HS-27A (cell line): Measurements from ENCODE around the gene GIPR.
"Not testable (repeated sequence)": the region's sequence is repeated elsewhere in the genome, so short reads cannot be mapped to it uniquely, and the experiment has no call there.

Experiments used
- DNase-seq: peaks from one replicate; pipeline ENCODE4 v3.0.0-alpha.2; 2012; ENCODE audit warnings: low read depth, missing footprints

GIPR gene

DNA sequence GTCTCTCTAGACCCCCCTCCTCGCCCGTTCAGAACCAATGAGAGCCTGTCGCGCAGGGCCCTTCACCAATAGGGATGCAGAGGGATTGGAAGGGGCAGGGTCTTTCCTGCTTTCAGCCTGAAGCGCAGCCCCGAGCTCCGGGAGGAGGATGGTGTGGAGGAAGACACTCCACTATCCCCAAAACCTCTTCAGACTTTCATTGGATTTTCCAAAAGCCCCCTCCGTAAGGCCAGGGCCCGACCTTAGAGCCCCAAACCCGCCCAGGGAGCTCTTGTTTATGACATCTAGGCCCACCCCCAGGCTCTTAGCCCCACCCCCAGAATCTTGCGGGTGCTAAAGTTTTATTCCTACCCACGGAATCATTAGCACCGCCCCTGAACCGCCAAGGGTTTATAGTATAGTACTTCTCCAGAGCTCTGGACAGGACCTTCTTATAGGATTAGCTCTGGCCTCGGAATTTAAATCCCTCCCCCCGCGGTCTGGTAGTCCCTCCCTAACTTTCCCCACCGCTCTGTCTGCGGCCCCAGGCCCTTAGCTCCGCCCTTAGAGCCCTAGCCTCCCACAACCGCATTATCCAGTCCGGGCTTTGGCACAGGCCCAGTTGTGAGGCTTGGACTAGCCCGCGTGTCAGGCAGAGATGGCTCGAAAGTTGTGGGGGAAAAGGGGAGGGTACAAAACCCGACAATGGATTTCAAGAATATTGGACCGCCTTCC is 22.2 kb upstream of the GIPR start:
- DNase-seq = no peak

DNA sequence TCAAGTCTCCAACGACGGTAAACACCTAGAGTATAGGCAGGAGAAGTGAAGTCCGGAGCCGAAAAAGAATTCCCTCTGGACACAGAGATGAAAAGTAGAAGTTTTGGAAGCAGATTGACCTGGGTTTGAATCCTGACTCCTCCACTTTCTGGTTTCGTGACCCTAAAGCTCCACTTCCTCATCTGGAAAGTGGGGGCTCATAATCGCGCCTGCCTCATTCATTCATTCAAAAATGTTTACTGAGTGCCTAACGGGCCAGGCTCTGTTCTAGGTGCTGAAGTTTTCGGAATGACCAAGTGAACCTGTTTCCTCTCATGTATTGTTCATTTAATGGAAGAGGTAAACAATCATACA is 21.7 kb upstream of the GIPR start:
- DNase-seq = no peak

DNA sequence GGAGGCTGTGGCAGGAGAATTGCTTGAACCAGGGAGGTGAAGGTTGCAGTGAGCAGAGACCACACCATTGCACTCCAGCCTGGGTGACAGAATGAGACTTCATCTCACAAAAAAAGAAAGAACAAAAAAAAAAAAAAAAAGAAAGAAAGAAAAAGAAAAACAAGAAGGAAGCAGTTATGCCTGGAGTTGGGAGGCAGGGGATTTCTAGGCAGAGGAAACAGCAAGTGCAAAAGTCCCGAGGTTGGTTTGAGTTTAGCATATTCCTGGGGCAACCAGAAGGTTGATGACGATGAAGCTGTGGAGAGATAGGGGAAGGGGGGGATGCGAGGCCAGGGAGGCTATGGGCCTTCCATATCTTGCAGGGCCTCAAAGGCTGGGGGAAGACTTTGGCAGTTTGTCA is 17.3 kb upstream of the GIPR start:
- no peak for DNase-seq

DNA sequence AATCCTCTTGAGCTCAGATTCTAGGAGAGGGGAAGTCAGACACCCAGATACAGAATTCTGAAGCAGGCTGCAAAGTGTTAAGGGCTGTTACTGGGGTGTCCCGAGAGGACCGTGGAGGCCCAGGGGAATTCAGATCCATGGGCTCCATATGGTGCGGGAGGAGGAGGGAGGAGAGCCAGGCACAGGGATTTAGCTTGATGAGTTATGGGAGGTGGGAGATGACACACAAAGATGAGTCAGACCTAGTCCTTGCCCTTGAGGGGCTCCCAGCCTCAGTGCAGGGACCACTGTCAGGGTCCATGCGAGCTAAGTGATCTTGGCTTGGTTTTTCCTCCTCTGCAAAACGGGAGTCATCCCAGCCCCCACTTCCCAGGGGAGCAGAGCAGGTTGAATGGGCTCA is 14.4 kb upstream of the GIPR start:
- no peak for DNase-seq

DNA sequence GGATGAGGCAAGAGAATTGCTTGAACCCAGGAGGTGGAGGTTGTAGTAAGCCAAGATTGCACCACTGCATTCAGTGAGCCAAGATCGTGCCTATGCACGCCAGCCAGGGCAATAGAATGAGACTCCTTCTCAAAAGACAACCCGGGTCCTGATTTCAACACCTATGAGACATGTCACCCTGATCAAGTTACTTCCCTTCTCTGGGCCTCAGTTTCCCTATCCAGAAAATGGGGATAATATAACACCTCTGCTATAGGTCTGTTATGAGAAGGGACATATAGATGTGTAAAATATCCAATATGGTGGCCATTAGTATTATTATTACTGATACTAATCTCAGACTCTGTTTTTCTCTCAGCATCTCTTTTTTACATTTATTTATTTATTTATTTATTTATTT is 12.9 kb upstream of the GIPR start:
- no peak for DNase-seq

DNA sequence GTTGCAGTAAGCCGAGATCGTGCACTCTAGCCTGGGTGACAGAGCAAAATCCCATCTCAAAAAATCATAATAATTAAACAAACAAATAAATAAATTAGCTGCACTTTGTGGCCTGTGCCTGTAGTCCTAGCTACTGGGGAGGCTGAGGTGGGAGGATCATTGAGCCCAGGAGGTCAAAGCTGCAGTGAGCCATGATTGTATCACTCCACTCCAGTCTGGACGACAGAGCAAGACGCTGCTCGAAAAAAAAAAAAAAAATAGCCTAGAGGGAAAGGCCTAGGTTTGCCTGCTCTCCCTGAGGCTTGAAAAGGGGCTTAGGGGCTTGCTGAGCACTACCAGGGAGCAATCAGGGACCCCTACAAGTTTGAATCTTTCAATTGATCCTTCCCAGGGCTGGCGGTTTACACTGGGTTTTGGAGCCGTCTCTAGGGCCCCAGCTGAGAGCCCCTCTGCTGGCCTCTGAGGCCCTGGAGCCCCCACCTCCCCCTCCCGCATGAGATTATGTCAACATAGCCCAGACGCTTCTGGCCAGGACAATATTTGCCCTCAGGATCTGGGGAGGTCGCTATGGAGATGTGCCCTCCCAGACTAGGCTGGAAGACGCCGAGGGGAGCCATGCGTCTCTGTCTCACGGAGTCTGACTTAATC is 10.4 kb upstream of the GIPR start:
- DNase-seq = no peak

DNA sequence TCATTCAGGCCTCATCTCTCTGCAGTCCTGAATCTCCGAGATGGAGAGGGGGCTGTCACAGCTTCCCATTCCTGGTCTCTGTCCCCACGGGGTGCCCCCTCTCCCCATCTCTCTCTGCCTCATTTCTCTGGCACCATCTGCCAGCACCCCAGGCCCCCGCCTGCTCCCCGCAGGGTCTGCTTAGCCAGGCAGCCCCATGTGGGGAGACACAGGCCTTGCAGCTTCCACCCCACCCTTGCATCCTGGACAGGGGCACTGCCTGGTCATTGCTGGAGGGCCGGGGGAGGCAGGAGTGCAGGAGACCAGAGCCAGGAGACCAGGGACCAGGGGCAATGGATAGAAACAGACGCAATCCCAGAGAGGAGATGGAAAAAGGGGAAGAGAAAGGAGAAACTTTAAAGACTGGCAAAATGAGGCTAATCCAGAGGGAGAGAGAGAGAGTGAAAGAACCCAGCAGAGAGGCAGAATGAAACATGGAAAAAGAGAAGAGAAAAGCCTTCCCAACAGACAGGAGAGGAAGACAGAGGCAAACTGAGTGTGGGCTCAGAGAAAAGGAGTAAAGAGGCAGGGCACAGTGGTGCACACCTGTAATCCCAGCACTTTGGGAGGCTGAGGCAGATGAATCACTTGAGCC is 8.8 kb upstream of the GIPR start:
- DNase-seq = no peak

DNA sequence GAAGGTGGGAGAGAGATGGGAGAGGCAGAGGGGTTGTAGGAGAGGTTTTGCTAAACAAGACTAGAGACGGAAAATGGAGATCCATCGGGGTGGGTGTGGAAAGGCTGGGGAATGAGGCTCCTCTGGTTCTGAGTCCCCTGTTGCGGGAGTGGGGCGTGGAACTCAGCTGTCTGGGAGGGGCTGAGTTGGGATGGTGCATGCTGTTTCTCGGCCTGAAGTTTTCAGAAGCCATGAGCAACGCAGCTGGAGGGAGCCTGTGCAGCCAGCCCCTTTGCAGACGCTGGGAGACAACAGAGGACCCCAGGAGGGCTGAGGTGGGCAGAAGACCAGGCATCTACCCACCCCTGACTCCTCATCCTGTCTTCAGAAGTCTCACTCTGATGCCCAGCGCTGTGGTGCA is 7.4 kb upstream of the GIPR start:
- no peak for DNase-seq

DNA sequence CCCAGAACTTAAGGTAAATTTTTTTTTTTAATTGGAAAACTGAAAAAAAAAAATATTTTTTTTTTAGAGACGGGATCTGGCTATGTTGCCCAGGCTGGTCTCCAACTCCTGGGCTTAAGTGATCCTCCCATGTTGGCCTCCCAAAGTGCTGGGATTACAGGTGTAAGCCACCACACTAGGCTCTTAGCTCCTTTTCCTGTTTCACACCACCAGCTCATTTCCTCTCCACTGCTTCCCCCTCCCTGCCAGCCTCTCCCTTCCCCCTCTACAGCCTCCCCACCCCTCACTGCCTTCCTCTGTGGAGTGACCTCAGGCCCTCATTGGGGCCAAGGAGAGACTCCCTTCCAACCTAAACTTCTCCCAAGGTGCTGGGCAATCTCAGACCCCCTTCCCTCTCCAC is 4.2 kb upstream of the GIPR start:
- DNase-seq = no peak

DNA sequence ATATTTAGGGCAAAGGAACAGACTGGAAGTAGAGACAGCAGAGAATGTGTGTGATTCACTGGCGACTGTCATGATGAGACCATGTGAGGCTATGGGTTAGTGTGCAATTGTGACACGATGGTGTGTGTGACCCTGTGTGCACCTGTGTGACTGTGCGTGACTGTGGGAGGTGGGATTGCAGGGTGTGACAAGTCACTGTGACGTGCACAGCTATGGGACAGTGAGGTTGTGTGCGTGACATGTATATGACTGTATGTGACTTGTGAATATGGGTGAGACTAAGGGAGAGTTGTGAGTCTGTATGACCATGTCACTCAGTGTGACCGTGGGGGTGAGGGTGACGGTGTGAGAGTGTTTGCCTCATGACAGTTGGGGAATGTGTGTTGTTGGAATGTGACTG is 3.4 kb upstream of the GIPR start:
- no peak for DNase-seq

DNA sequence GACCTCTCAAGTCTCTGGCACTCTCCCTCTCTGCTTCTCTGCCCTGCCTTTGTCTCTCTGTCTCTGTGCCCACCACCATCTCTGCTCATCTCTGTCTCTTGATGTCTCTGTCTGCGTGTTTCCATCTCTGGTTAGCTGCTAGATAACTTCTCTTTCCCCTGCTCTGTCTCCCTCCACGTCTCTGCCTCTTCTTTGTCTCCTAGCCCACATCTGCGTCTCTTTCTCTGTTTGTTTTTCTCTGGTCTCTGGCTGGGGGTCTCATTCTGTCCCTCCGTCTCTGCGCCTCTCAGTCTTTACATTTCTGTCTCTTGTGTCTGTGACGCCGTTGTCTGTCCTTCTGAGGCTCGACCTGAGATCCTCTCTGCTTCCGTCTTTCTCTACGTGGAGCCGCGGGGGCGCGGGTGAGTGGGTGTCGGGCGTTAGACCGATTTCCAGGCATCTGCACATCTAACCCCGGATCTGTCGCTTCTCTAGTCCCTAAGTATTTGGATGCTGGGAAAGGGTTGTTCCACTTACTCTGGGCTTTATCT is 386 bp downstream of the GIPR start:
- DNase-seq = no peak

DNA sequence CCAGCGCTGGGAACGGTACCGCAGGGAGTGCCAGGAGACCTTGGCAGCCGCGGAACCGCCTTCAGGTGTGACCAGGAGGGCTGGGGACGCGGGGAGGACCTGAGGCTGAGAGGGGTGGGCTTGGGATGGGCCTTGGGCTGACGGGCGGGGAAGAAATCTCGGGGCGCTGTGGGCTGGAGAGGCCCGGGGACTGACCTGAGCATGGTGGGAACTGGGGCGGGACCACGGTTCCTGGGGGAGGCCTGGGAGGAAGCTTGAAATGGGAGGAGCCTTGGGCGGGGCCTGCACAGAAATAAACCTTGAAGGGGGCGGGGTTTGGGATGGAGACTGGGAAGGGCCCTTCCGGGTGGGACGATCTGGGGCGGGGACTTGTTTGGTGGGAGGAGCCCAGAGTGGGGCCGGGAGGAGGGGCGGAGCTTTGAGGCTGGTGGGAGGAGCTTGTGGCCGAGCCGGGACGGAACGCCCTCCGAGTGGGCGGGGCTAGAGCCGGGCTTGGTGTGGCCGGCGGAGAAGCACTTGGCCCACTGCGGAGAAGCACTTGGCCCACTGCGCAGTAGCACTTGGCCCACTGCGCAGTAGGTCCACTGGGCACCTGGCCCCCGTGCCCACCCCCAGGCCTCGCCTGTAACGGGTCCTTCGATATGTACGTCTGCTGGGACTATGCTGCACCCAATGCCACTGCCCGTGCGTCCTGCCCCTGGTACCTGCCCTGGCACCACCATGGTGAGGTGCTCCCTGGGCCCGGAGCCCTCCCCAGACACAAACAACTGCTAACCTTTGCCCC is 2.8 kb downstream of the GIPR start:
- DNase-seq = no peak

DNA sequence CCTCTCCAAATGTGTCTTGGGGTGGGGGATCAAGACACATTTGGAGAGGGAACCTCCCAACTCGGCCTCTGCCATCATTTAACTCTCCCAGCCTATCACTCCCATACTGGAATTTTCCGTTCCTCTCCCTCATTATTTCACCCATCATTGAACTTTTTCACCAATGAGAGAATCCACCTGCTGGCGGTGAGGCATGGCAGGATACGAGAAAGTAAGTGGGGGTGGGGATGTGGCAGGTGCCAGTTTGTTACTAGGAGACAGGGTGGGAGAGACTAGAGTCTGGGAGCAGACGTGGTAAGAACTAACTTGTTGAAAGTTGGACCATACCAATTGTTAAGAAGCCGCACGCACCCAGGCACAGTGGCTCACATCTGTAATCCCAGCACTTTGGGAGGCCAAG is 6.9 kb downstream of the GIPR start:
- no peak for DNase-seq

DNA sequence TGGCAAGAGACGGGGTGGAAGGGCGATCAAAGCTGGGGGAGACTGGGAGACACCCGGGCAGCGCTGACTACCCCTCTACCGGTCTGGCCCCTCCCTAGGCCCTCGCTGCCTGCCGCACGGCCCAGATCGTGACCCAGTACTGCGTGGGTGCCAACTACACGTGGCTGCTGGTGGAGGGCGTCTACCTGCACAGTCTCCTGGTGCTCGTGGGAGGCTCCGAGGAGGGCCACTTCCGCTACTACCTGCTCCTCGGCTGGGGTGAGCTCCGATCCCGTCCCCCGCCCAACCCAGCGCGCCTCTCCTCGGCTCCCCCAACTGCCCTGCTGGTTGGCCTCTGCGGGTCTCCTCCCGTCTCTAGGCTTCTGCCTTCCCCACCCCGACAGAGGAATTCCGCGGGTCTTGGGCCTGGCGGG is 8.8 kb downstream of the GIPR start:
- DNase-seq = no peak

DNA sequence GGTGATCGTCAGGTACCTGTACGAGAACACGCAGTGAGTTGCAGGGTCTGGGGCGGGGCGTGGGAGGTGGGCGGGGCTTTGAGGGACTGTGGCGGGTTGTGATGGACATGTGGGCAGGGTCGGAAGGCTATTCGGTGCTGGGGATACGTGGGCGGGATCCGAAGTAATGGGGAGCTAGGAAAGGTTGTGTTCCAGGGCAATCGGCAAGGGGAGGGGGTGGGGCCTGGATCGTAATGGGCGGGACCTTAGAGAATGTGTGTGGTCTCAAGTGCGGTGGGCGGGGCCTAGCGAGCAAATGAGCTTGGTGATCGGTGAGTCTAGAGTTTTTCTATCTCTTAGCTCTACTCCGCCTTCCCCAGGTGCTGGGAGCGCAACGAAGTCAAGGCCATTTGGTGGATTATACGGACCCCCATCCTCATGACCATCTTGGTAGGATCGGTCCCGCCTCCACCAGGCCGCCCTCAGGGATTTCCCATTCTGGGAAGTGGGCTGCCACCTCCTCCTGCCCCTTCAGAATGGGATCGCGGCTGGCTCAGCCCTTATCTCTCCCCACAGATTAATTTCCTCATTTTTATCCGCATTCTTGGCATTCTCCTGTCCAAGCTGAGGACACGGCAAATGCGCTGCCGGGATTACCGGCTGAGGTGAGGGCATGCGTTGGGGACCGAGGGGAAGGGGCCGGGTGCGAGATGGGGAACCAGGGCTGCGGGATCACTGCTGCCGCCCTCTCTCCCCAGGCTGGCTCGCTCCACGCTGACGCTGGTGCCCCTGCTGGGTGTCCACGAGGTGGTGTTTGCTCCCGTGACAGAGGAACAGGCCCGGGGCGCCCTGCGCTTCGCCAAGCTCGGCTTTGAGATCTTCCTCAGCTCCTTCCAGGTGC is 9.6 kb downstream of the GIPR start:
- DNase-seq = no peak

DNA sequence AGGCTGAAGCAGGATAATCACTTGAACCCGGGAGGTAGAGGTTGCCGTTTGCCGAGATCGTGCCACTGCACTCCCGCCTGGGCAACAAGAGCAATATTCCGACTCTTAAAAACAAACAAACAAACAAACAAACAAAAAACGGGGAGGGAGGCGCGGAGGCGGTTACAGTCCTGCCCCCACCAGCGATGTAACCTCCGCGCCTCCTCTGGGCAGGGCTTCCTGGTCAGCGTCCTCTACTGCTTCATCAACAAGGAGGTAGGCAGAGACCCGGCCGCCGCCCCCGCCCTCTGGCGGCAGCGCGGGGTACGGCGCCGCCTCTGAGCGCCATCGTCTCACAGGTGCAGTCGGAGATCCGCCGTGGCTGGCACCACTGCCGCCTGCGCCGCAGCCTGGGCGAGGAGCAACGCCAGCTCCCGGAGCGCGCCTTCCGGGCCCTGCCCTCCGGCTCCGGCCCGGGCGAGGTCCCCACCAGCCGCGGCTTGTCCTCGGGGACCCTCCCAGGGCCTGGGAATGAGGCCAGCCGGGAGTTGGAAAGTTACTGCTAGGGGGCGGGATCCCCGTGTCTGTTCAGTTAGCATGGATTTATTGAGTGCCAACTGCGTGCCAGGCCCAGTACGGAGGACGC is 13.5 kb downstream of the GIPR start:
- DNase-seq = peak; percentile 34

DNA sequence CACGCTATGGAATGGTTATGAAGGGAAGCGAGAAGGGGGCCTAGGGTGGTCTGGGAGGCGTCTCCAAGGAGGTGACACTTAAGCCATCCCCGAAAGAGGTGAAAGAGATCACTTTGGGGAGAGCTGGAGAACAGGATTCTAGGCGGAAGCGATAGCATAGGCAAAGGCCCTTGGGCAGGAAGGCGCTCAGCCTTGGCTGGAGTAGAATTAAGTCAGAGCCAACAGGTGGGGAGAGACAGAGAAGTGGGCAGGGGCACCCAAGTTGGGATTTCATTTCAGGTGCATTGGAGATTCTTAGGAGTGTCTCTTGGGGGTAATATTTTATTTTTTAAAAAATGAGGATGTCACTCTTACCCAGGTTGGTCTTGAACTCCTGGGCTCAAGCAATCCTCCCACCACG is 14.1 kb downstream of the GIPR start:
- no peak for DNase-seq

DNA sequence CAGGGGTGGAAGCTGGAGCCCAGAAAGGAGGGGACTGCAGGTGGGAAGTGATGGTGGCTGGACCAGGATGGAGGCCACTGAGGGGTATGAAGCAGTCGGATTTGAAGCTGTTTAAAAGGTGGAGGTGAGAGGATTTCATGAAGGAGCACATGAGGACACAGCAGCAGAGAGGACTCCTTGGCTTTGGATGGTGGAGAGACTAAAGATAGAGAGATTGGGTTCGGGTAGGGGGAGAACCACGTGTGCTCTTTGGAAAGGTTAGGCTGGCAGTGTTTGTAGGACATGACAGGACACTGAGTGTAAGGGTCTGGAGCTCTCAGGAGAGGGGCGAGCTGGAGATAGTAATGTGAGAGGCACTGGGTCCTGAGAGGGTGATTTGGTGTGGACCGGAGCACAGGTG is 14.9 kb downstream of the GIPR start:
- DNase-seq = no peak

DNA sequence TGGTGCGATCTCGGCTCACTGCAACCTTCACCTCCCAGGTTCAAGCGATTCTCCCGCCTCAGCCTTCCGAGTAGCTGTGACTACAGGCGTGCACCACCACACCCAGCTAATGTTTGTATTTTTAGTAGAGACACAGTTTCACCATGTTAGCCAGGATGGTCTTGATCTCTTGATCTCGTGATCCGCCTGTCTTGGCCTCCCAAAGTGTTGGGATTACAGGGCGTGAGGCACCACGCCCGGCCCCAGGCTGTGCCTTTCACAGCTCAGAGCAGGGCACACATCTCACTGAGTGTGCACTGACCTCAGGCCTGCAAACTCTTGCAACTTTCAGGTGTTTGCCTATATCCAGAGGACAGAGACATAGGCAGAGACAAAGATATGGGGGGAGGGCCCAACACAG is 17.0 kb downstream of the GIPR start:
- DNase-seq = not testable (repeated sequence)

DNA sequence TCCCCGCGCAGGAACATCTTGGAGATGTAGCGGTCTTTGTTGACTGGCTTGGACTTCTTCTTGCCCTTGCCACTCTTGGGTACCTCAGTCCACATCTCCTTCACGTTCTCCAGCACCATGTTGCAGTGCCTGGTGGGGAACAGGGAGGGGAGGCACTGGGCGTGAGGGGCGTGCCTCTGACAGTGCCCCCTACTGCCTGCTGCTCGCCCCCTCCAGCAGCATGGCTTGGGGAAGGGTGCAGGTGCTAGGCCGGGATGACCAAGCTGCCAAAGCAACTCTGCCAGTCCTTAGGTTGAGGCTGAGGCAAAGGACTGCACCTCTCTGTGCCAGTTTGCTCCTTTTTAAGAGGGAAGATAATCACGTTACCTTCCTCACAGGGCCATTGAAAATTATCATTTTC is 19.6 kb downstream of the GIPR start:
- DNase-seq = no peak

DNA sequence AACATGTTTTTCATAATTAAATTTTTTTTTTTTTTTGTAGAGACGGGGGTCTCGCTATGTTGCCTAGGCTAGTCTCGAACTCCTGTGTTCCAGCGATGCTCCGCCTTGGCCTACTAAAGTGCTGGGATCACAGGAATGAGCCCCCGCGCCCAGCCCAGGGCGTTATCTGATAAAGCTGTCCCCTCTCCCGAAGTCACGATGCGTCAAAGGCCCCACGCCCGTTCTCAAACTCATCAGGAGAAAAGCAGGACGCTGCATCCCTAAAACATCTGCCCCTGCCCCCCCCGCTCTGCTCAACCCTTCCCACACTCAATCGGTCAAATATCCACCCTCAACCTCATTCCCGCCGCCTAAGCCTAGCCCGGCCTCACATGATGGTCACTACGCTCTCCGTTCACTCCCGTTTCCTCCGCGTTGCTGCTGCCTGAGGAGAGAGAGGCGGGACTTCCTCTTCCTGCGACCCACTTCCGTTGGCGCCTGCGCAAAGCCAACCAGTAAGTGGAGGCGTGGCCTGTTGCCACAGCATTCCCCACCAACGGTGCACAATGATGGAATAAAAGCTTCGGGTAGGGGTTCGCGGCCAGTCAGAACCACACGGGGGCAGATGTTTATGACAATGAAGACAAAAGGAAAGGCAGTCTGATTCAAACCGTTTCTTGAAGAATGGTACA is 23.6 kb downstream of the GIPR start, which contains the start of gene SNRPD2:
Gene SNRPD2 (minus strand): TSS at position 438 of the 671 bp plus-strand sequence. CDS start 65 bp downstream, at position 373.
- peak; percentile 96 for DNase-seq
